HG03159 (cell line): ENCODE results near the gene TIMM29.

ENCODE experiments used
- ATAC-seq: cut with Tn5 transposase; IDR thresholded peaks from one replicate; pipeline ENCODE4 v1.9.1; 2021; ENCODE audit warnings: mild to moderate bottlenecking, moderate library complexity; ENCODE audit not compliant: unreplicated experiment

The TIMM29 gene

GRCh38 chr19:10911579-10912363 lies 16.8 kb upstream of the TIMM29 start:
- ATAC-seq, result no peak

GRCh38 chr19:10912619-10913018 lies 16.0 kb upstream of the TIMM29 start:
- ATAC-seq, result no peak

GRCh38 chr19:10913716-10914340 lies 14.8 kb upstream of the TIMM29 start:
- no peak for ATAC-seq

GRCh38 chr19:10915130-10916091 lies 13.2 kb upstream of the TIMM29 start:
- no peak for ATAC-seq

GRCh38 chr19:10916602-10917001 lies 12.0 kb upstream of the TIMM29 start:
- no peak for ATAC-seq

GRCh38 chr19:10918359-10918758 lies 10.3 kb upstream of the TIMM29 start:
- ATAC-seq, result no peak

- ATAC-seq, result no peak
These were observed 9.0 kb upstream of the TIMM29 start for GRCh38 chr19:10919352-10920287.

- ATAC-seq, result no peak
These were observed 8.3 kb upstream of the TIMM29 start for GRCh38 chr19:10920288-10920655.

- no peak for ATAC-seq
These were observed 7.8 kb upstream of the TIMM29 start for GRCh38 chr19:10920781-10921180.

GRCh38 chr19:10921199-10921909 lies 7.3 kb upstream of the TIMM29 start:
- no peak for ATAC-seq

- no peak for ATAC-seq
These were observed 6.5 kb upstream of the TIMM29 start for GRCh38 chr19:10921910-10922637.

GRCh38 chr19:10922638-10923014 lies 6.0 kb upstream of the TIMM29 start:
- no peak for ATAC-seq

GRCh38 chr19:10923260-10924112 lies 5.1 kb upstream of the TIMM29 start:
- ATAC-seq, result no peak

- no peak for ATAC-seq
These were observed 4.0 kb upstream of the TIMM29 start for GRCh38 chr19:10924597-10924996.

GRCh38 chr19:10927730-10928562 lies 665 bp upstream of the TIMM29 start:
- ATAC-seq, result peak; percentile 3

GRCh38 chr19:10929402-10929794 lies 787 bp downstream of the TIMM29 start:
- ATAC-seq, result no peak

- ATAC-seq, result no peak
These were observed 6.9 kb downstream of the TIMM29 start for GRCh38 chr19:10935371-10936059.
